Body of pancreas (tissue), 4 donors: ENCODE results near the gene BHLHA9.

ENCODE experiments used
- CTCF ChIP-seq, 7 experiments: fragments of 450-650 bp in 4 of 7; fragments of 200-600 bp in 3 of 7; sonication (generic) in 3 of 7; IDR thresholded peaks; one replicate each; pipeline ENCODE4 v1.5.1; 2016 to 2019; ENCODE audit warnings: antibody characterized with exemption in 7 of 7
- POLR2A ChIP-seq, 3 donors: fragments of 450-650 bp; IDR thresholded peaks; one replicate each; pipeline ENCODE4 v1.6.1; 2016; ENCODE audit warnings: antibody characterized with exemption in 3 of 3, mild to moderate bottlenecking in 2 of 3

GRCh38 chr17:1273492-1274244, 3.4 kb downstream of the BHLHA9 start:
- TF ChIP-seq CTCF (IDR thresholded peaks at IDR 0.05) (no peak), POLR2A (IDR thresholded peaks at IDR 0.05) (no peak)
